Measurements from ENCODE around the gene YIPF3. TPM values are rescaled to one million over a fixed set of nuclear protein-coding genes. Genes with fewer than 3 reads are reported as not detected.
A peak's percentile ranks its signal among the peaks of the same experiment; 100 is the strongest.
"Not testable (repeated sequence)": the region's sequence is repeated elsewhere in the genome, so short reads cannot be mapped to it uniquely, and the experiment has no call there.

YIPF3 gene
- total RNA-seq, 1 experiment from 2014 or later: 81.3 TPM

DNA sequence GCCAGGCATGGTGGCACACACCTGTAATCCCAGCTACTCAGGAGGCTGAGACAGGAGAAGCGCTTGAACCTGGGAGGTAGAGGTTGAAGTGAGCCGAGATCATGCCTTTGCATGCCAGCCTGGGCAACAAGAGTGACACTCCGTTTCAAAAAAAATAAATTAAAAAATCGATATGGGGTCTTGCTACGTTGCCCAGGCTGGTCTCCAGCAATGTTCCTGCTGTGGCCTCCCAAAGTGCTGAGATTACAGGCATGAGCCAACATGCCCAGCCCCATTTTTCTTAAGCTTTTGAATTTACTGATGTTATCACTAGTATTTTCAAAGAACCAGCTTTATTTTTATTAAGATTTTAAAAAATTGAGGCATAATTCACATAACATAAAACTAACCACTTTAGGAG is 23.8 kb upstream of the YIPF3 start:
- H3K4me1 Mint-ChIP-seq: no peaks in the 10 kb centered on the region
- CTCF ChIA-PET: no interaction called here
- peaks cover 63% of the 10 kb centered on the region for H3K36me3 Mint-ChIP-seq

GRCh38 chr6:43539409-43539808 is 22.7 kb upstream of the YIPF3 start:
- DNase-seq (ENCODE audit: low spot score); CTCF ChIA-PET; POLR2A ChIA-PET: not testable (repeated sequence)

More for the DNA sequence above, 23.8 kb upstream of the YIPF3 start:
- no peak overlapping the region for H3K27ac Mint-ChIP-seq
- no peaks in the 10 kb centered on the region for H3K27me3 Mint-ChIP-seq (ENCODE audit: low read depth)
- TF ChIP-seq FOXP1 (CRISPR knock-in tag; IDR thresholded peaks at IDR 0.05; ENCODE audit: borderline replicate concordance) (no peak), ZBTB21 (CRISPR knock-in tag; IDR thresholded peaks at IDR 0.05; ENCODE audit: borderline replicate concordance) (no peak), PRDM15 (CRISPR knock-in tag; IDR thresholded peaks at IDR 0.05) (no peak), ZNF121 (CRISPR knock-in tag; IDR thresholded peaks at IDR 0.05) (peak; percentile 53; the same call in 1 of the 2 replicates)
- no peaks in the 10 kb centered on the region for H3K9me3 Mint-ChIP-seq
- H3K4me3 Mint-ChIP-seq: no peak overlapping the region
- DNase-seq (ENCODE audit: low spot score) (no peak), ATAC-seq (no peak)
- POLR2A ChIA-PET: no interaction called here

GRCh38 chr6:43538986-43539385 is 22.3 kb upstream of the YIPF3 start:
- CTCF ChIA-PET; POLR2A ChIA-PET; DNase-seq (ENCODE audit: low spot score); ATAC-seq; H3K9me3 Mint-ChIP-seq; H3K4me3 Mint-ChIP-seq; H3K27me3 Mint-ChIP-seq (ENCODE audit: low read depth); H3K4me1 Mint-ChIP-seq; H3K27ac Mint-ChIP-seq: not testable (repeated sequence)
- peaks cover 56% of the 10 kb centered on the region for H3K36me3 Mint-ChIP-seq

More at GRCh38 chr6:43539409-43539808, 22.7 kb upstream of the YIPF3 start:
- not testable (repeated sequence) for H3K27ac Mint-ChIP-seq; H3K4me3 Mint-ChIP-seq; H3K4me1 Mint-ChIP-seq; ATAC-seq; H3K9me3 Mint-ChIP-seq; H3K27me3 Mint-ChIP-seq (ENCODE audit: low read depth)
- H3K36me3 Mint-ChIP-seq: peaks cover 57% of the 10 kb centered on the region

DNA sequence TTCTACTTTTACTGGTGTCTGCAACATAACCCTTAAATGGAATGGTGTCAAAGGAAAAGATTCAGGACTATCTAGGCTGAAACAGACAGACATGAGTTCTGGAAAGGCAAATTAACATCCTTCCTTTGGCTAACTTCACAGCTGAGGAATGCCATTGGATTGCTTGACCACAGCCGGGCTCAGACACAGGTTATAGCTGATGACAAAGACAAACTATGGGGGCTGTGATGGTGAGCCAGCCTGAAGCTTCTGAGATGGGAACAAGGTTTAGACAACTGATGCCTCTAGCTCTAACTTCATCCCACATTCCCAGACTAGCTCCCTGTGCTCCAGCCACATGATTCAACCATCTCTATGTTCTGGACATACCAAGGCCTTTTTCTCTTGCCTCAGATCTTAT is 15.5 kb upstream of the YIPF3 start:
- Mint-ChIP-seq H3K4me3 (no peak overlapping the region), H3K27me3 (ENCODE audit: low read depth) (no peaks in the 10 kb centered on the region), H3K4me1 (no peaks in the 10 kb centered on the region), H3K9me3 (no peaks in the 10 kb centered on the region), H3K27ac (no peak overlapping the region), H3K36me3 (peaks cover 67% of the 10 kb centered on the region)
- DNase-seq (ENCODE audit: low spot score) (no peak), ATAC-seq (no peak)
- ChIA-PET POLR2A (interaction anchor here (0.6 to 1.1 kb wide), 2 partner anchors 15 to 70 kb away, joined by 3 to 4 read pairs; partner anchors contain the start of genes POLR1C and YIPF3), CTCF (no interaction called here)
- TF ChIP-seq, protein P1, sequence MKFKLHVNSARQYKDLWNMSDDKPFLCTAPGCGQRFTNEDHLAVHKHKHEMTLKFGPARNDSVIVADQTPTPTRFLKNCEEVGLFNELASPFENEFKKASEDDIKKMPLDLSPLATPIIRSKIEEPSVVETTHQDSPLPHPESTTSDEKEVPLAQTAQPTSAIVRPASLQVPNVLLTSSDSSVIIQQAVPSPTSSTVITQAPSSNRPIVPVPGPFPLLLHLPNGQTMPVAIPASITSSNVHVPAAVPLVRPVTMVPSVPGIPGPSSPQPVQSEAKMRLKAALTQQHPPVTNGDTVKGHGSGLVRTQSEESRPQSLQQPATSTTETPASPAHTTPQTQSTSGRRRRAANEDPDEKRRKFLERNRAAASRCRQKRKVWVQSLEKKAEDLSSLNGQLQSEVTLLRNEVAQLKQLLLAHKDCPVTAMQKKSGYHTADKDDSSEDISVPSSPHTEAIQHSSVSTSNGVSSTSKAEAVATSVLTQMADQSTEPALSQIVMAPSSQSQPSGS (CRISPR knock-in tag; IDR thresholded peaks at IDR 0.05; ENCODE audit: borderline replicate concordance, low read depth): no peak
- TF ChIP-seq, protein P2, sequence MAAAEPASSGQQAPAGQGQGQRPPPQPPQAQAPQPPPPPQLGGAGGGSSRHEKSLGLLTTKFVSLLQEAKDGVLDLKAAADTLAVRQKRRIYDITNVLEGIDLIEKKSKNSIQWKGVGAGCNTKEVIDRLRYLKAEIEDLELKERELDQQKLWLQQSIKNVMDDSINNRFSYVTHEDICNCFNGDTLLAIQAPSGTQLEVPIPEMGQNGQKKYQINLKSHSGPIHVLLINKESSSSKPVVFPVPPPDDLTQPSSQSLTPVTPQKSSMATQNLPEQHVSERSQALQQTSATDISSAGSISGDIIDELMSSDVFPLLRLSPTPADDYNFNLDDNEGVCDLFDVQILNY (CRISPR knock-in tag; IDR thresholded peaks at IDR 0.05): no peak
- TF ChIP-seq, protein P3, sequence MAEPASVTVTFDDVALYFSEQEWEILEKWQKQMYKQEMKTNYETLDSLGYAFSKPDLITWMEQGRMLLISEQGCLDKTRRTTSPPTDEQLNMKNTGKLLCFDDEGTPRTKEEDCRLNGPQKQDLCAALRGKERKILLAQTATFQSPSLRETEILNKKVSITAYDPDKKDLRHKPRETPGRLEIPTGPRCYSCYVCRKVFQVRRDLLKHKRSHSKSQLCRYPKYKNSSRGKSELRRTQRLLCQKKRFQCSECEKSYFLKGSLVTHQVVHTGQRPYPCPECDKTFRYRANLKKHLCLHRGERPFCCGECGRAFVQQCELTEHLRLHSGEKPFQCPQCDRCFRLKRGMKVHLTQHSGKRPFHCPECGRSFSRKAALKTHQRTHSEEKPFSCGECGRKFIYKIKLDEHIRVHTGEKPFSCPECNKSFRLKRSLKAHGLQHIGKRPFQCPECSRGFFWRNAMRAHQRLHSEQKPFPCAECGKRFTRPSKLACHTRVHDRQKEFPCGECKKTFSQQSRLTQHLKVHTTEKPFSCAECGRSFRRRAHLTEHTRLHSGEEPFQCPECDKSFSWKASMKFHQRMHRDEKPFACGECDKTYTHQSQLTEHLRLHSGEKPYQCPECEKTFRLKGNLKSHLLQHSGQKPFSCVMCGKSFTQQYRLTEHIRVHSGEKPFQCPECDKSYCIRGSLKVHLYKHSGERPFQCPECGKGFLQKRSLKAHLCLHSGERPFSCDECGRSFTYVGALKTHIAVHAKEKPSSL (CRISPR knock-in tag; conservative IDR thresholded peaks at IDR 0.05): no peak
- no peak for TF ChIP-seq IRF1 (CRISPR knock-in tag; IDR thresholded peaks at IDR 0.05)
- no peak for TF ChIP-seq ZSCAN18 (CRISPR knock-in tag; IDR thresholded peaks at IDR 0.05)
- no peak for TF ChIP-seq FOXJ3 (CRISPR knock-in tag; IDR thresholded peaks at IDR 0.05; ENCODE audit: borderline replicate concordance)
- no peak for TF ChIP-seq FOXP1 (CRISPR knock-in tag; IDR thresholded peaks at IDR 0.05; ENCODE audit: borderline replicate concordance)
- TF ChIP-seq NFE2L1 (CRISPR knock-in tag; IDR thresholded peaks at IDR 0.05): no peak
- no peak for TF ChIP-seq NFYB (CRISPR knock-in tag; conservative IDR thresholded peaks at IDR 0.05; ENCODE audit: low read depth)
- TF ChIP-seq SOX15 (CRISPR knock-in tag; IDR thresholded peaks at IDR 0.05): no peak
- TF ChIP-seq MLX (CRISPR knock-in tag; IDR thresholded peaks at IDR 0.05): no peak
- TF ChIP-seq IRF2 (CRISPR knock-in tag; IDR thresholded peaks at IDR 0.05; ENCODE audit: borderline replicate concordance, low read depth): no peak
- no peak for TF ChIP-seq ZBTB21 (CRISPR knock-in tag; IDR thresholded peaks at IDR 0.05; ENCODE audit: borderline replicate concordance)
- no peak for TF ChIP-seq TP53 (CRISPR knock-in tag; IDR thresholded peaks at IDR 0.05)
- no peak for TF ChIP-seq OVOL2 (CRISPR knock-in tag; IDR thresholded peaks at IDR 0.05; ENCODE audit: borderline replicate concordance)
- no peak for TF ChIP-seq ZNF396 (CRISPR knock-in tag; IDR thresholded peaks at IDR 0.05; ENCODE audit: borderline replicate concordance)

Measured in WTC11 (cell line).